Thyroid gland (tissue), 4 donors: ENCODE data around the gene SPNS3.

ENCODE experiments used
- CTCF ChIP-seq, 6 experiments: fragments of 200-600 bp in 3 of 6; fragments of 450-650 bp in 3 of 6; sonication (generic) in 3 of 6; IDR thresholded peaks; one replicate each; pipeline ENCODE4 v1.5.1; 2016 to 2019; ENCODE audit warnings: antibody characterized with exemption in 6 of 6, mild to moderate bottlenecking in 2 of 6, inconsistent platforms in 1 of 6, moderate library complexity in 1 of 6
- POLR2A ChIP-seq, 2 donors: fragments of 450-650 bp; IDR thresholded peaks; one replicate each; pipeline ENCODE4 v1.6.1; 2017; ENCODE audit warnings: antibody characterized with exemption in 2 of 2, mild to moderate bottlenecking in 2 of 2, moderate library complexity in 1 of 2

- no peak for TF ChIP-seq CTCF (IDR thresholded peaks at IDR 0.05)
- no peak for TF ChIP-seq POLR2A (IDR thresholded peaks at IDR 0.05)
These were observed 63.5 kb downstream of the SPNS3 start for GRCh38 chr17:4497101-4497824.
